Kidney capillary endothelial cell (primary cell): ENCODE results near the gene ZNF518A.
"Not testable (repeated sequence)": the region's sequence is repeated elsewhere in the genome, so short reads cannot be mapped to it uniquely, and the experiment has no call there.

Experiments used
- DNase-seq: peaks from one replicate; pipeline ENCODE4 v3.0.0-alpha.2; 2018; ENCODE audit warnings: low spot score

ZNF518A gene

DNA sequence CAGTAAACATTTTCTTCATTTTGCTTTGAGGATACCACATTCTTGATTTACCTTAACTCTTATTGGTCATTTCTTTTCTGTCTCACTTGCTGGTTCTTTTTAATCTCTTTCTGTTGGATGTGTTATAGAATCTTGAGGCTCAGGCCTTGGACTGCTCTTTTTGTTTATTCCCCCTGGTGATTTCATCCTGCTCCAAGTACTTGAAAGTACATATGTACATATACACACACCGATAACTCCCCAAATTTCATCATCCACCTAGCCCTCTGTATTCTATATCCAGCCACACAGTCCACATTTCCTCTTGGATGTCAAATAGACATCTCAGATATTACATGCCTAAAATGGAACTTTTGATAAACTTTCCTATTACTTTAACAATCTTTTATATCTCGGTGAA lies 7.5 kb downstream of the ZNF518A start:
- no peak for DNase-seq

DNA sequence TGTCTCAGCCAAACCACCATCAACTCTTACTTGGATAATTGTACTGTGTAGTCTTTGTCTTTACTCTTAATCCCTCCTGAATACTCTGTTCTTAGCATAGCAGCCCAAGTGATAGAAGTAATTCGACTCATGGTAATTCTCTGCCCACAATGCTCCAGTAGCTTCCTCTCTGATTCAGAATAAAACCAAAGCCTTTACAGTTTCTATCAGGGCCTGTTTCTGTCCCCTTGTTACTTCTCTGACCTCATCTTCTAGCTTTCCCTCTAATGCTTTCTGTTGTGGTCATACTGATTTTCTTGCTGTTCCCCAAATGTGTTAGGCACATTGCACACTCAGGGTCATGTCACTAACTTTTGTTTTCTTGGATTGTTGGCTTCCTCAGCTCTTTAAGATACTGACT lies 8.0 kb downstream of the ZNF518A start:
- DNase-seq, result no peak

DNA sequence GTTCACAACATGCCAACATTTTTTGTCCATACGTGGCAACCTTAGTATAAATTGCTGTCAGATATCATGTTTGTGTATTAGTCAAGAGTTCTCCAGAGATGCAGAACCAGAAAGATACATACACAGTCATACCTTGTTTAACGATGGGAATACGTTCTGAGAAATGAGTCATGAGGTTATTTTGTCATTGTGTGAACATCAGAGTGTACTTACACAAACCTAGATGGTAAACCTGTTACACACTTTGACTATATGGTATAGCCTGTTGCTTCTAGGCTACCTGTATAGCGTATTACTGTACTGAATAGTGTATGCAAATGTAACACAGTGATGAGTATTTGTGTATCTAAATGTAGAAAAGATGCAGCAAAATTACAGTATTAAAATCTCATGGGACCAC lies 22.3 kb downstream of the ZNF518A start:
- no peak for DNase-seq

DNA sequence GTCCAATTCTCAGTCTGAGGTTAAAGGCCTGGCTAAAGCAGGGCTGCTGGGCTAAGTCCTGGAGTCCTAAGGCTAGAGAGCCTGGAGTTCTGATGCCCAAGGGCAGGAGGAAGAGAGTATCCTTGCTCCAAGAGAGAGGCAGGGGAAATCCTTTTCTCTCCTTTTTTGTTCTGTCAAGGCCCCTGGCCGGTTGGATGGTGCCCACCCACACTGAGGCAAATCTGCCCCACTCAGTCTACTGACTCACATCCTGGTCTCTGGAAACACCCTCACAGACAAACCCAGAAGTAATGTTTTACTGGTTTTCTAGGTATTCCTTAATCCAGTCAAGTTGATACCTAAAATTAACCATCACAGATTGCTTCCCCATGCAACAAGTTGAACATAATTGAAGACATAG lies 23.0 kb downstream of the ZNF518A start:
- DNase-seq, result peak; percentile 21

DNA sequence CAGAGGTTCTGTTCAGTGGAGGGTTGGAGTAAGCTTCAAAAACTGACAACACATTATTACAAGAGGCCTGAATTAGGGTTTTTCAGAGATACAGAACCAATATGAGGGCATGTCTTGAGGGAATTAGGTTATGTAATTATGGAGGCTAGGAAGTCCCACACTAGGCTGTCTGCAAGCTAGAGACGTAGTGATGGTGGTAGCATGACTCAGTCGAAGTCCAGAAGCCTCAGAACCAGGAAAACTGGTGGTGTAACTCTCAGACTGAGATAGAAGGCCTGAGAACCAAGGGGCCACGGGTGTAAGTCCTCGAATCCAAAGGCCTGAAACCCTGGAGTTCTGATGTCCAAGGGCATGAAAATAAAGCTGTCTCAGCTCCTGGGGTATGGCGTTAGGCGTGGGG lies 35.6 kb downstream of the ZNF518A start:
- DNase-seq, result no peak

DNA sequence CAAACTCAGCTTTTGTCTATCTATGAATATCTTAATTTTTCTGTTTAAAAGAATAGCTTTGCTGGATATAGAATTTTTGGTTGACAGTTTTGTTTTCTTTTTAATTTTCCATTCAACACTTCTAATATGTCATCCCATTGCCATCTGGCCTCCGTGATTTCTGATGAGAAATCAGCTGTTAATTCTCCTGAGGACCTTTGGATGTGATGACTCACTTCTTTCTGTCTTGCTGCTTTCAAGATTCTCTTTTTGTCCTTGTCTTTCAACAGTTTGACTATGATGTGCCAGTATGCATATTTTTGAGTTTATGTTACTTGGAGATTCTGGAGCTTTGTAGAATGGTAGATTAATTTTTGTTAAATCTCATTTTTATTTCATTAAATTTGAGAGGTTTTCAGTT lies 38.4 kb downstream of the ZNF518A start:
- no peak for DNase-seq

DNA sequence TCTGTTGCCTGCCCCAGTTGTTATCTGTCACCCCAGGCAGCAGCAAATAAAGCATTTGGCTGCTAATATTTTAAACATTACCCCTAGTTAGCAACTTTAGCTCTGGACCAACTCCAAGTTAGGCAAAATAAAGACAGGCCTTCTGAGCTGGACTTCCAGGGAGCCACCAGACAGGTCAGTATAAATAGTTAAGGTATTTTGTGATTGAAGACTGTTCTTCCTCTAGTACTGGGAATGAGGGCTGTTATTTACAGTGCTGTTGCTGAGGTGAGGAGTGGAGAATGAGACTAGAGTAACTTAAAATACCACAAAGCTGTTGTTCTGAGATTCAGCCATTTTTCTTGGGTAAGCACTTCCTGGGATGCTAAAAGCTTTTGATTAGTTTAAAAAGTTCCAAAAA lies 40.1 kb downstream of the ZNF518A start:
- no peak for DNase-seq

DNA sequence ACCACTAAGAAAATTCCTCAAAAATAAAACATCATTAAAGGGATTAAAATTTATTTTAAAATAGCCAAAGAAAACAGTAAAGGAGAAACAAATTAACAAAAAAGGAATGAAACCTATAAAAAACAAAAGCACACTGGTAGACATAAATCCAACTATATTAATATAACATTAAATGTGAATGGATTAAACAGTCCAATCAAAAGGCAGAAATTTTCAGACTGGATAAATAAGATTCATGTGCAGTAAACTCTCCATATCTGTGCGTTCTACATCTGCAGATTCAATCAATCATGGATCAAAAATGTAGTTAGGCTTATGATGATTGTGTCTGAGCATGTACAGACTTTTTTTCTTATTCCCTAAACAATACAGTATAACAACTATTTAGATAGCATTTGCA lies 42.6 kb downstream of the ZNF518A start:
- no peak for DNase-seq

DNA sequence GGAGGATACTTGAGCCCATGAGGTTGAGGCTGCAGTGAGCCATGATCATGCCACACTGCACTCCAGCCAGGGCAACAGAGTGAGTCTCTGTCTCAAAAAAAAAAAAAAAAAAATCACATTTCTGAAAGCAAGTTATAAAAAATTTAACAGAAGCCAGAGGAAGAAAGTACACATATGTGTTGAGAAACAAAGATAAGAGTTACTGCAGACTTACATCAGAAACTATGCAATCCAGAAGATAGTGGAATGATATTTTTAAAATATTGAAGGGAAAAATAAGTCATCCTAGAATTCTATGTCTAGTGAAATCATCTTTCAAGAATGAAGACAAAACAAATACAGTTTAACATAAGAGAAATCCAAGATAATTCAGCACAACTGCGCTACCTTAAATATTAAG lies 46.9 kb downstream of the ZNF518A start:
- no peak for DNase-seq

DNA sequence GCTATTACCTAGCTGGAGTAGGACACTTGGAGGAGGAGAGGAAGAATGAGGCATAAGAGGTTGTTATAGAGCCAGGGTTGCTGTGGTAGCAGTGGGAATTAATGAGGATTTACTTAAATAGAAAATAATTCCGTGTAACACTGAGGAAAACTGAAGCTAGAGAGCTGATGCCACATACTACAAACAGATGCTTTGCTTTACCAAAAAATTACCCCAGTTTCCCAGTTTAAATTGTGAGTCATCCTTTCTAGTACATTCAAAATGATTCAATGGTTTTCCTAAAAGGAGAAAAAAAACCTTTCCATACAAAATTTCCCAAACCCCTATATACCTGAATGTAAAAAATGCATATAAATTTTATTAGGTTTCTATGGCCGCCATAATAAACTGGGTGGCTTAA lies 58.3 kb downstream of the ZNF518A start:
- no peak for DNase-seq

DNA sequence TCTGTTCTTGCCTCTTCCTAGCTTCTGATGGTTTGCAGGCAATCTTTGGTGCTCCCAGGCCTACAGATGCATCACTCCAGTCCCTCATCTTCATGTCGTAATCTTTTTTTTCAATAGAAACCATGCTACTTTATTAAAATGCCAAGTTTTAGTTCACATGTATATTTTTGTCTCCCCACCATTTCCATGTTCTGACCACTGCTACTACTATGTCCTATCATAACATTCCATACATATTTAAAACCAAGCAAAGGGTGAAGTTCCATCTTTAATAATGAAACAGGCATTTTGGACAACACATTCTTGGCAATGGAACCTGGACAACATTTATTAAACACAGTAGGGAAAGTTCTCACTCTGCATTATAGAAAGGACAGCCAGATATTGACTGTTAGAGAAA lies 58.8 kb downstream of the ZNF518A start:
- DNase-seq, result no peak

DNA sequence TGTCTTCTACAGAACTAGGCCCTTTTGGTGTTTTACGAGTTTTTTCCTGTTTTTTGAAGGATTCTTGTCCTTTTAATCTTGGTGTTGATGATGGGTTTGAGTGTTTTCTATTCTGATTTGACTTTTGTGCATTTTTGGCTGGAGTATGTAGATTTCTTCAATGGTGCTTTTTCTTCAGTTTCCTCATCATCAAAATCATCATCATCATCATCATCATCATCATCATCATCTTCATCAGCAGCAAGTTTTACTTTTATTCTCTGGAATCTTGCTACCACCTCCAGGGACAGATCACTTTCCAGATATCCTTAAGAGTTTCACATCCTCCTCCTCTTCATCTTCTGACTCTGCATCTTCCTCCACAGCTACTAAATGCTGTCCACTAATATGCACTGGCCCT lies 59.4 kb downstream of the ZNF518A start:
- DNase-seq, result not testable (repeated sequence)

DNA sequence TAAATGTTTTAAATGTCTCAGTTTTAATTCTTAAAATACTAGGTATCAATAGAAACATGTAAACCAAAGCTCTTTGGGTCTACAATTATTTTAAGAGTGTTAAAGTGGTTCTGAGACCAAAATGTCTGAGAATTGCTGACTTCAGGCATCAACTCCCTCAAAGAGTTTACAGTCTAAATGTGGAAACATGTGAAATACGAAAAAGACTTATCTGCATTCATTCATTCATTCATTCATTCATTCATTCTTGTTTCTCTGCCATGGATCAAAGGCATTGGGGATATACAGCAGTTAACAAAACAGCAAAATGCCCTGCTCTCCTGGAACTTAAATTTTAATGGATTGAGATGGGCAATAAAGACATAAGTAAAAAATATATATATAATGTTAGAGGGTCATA lies 71.4 kb downstream of the ZNF518A start:
- no peak for DNase-seq

DNA sequence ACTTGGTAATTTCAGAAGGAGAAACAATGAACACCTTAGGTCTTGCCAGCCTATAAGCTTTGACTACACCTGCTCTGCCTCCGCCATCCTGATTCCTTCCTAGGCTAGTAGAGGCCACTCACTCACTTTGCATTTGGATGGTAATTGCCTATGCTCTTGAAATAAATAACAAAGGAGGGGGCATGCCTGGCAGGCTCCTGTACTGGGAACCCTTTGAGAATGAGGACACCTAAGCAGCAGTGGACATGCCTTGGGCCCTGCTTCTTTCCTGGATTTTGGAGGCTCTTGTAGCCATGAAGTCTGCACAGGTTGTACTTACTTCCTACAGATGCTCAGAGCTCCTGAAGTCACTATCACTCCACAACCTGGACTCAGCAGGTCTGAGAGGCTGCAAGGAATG lies 75.5 kb downstream of the ZNF518A start:
- no peak for DNase-seq

DNA sequence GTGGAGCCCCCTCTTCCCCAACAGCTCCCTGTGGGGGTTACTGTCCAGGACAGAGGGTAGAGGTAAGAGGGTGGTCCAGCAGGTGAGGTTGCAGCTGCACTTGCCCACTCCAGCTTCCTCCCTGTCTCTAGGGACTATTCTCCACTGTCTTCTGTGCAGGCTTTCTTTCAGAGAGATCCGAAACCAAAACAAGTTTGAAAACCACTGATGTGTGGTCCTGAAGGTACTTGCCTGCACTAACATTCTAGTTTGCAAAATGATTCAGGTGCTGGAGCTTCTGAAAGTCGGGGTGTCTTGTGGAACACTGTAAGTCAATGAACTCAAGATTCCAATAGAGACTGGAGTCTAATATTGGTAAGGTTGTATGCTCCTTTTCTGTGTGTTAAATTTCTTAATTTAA lies 78.2 kb downstream of the ZNF518A start:
- DNase-seq, result no peak

DNA sequence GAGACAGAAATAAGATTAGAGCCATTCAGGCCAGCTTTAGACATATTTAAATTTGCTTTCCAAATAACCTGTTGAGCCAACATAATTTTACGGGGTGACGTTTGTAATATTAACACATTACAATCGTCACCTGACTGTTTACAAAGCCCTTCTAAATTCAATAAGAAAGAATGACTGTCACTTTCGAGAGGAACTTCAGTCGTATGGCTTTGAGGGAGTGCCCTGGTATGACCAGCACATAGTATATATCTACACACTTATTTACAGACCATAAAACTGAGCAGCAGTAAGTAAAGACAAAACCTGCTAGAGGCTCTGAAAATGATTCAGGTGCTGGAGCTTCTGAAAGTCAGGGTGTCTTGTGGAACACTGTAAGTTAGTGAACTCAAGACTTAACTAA lies 78.8 kb downstream of the ZNF518A start:
- DNase-seq, result no peak

DNA sequence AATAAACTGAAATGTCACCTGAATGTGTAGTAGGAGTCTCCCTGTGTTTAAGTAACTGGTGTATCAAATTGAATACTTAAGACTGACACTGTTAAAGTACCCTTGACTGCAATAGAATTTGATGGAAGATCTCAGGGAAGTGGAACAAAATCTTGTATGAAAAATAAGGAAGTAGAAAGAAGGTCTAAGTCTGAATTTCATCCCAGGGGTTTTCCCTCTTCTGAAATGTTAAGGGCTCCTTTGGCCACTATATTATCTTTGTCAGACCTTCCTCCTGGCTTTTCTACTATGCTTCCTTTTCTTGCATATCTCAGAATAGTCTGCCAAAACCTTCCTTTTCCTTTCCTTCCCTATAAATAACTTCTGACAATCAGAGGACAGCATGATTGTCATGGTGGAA lies 81.7 kb downstream of the ZNF518A start:
- no peak for DNase-seq

DNA sequence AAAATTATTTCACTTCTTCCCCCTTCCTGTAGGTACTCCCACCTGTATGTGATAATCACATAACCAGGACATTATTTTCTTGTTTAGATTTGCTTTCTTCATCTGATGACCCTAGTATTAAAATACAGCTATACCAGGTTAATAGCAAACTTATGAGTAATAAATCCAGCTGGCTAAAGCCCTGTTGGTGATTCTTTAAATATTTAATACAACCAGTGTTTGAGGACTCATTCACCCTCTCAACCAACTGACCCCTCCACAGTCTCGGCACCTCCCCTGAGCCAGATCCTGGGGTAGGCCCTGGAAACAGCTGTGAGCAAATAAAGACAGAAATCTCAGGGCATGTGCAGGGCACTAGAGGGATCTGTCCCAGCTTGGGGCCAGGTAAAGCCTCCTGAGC lies 82.8 kb downstream of the ZNF518A start:
- DNase-seq, result no peak
